Fibroblast of lung (primary cell): ENCODE results near the gene TMEM178A.

Experiments used
- CTCF ChIP-seq, 2 donors: IDR thresholded peaks in 1 of 2; conservative IDR thresholded peaks in 1 of 2; 1 replicate in 1 of 2; 2 replicates in 1 of 2; pipeline ENCODE4 v1.5.1; 2011 to 2012; ENCODE audit warnings: low read length in 2 of 2, control low read depth in 1 of 2, inconsistent platforms in 1 of 2, low read depth in 1 of 2, mild to moderate bottlenecking in 1 of 2
- EZH2 ChIP-seq: IDR thresholded peaks from 2 replicates; pipeline ENCODE4 v1.5.1; 2012; ENCODE audit warnings: low read length, control low read depth, mild to moderate bottlenecking; ENCODE audit errors: missing control alignments

GRCh38 chr2:39689272-39689841, 23.6 kb downstream of the TMEM178A start:
- TF ChIP-seq CTCF (conservative IDR thresholded peaks at IDR 0.05 in 1 of 2, IDR thresholded peaks at IDR 0.05 in 1 of 2; ENCODE audit: low read depth in 1 of 2, low read length in 2 of 2) (no peak), EZH2 (no peak)
